Dedifferentiated amniotic fluid mesenchymal stem cell (primary cell): Measurements from ENCODE around the gene ATXN10.

Source experiments
- DNase-seq: peaks from one replicate; pipeline ENCODE4 v3.0.0-alpha.2; 2016; ENCODE audit errors: extremely low spot score

Gene ATXN10

DNA sequence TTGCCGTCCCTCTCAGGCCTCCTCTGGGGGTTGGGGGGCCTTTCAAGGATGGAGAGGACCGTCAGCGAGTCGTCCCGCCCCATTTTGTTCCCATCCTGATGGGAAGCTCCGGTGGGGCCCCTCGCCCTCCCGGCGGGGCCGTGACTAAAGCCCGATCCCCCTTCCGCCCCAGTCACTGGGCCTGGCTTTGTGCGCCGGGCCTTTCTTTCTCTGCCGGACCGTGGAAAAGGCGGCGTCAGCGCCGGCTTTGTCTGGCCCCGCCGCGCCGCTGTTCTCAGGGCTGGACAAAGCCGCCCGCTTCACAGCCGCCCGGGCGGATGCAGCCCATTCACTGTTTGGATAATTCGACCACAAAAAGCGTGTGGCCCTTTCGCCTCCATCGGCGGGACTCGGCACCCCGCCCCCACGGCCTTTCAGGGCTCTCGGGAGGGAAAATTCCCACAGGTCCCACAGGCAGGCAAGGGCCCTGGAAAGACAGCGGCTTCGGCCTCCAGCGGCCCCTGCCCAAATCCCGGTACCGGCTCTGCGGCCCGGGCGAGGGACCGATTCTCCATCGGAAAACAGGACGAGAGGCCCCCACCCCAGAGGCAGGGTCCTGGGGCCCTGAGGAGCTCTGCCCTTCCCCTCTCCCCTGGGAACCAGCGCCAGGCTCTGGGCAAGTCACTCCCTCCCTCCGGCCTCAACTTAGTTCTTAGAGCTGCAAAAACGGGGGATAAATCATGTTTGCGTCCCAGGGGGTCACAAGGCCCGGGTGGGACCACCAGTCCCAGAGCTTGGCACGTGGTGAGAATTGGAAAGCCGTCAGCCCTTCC, 218.1 kb downstream of the ATXN10 start:
- no peak for DNase-seq

DNA sequence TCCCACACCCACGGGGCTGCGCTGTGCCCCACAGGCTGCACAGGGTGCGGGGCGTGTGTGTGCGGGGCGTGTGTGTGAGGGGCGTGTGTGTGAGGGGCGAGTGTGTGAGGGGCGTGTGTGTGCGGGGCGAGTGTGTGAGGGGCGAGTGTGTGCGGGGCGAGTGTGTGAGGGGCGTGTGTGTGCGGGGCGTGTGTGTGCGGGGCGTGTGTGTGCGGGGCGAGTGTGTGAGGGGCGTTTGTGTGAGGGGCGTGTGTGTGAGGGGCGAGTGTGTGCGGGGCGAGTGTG, 218.7 kb downstream of the ATXN10 start:
- no peak for DNase-seq

DNA sequence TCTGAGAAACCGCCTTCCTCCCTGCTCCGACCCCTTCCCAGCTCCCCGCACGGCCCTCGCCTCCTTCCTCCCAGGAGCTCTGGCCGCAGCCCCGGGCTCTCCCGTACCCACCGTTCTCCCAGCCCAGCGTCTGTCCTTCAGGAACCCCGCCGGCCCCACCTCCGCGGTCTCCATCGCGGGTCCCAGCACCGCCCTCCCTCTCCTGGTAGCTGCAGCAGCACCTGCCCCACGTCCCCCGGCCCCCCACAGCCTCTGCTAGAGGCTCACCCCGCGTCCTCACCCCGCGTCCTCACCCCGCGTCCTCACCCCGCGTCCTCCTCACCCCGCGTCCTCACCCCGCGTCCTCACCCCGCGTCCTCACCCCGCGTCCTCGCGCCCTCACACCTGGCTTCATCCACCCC, 219.4 kb downstream of the ATXN10 start:
- DNase-seq, result no peak

DNA sequence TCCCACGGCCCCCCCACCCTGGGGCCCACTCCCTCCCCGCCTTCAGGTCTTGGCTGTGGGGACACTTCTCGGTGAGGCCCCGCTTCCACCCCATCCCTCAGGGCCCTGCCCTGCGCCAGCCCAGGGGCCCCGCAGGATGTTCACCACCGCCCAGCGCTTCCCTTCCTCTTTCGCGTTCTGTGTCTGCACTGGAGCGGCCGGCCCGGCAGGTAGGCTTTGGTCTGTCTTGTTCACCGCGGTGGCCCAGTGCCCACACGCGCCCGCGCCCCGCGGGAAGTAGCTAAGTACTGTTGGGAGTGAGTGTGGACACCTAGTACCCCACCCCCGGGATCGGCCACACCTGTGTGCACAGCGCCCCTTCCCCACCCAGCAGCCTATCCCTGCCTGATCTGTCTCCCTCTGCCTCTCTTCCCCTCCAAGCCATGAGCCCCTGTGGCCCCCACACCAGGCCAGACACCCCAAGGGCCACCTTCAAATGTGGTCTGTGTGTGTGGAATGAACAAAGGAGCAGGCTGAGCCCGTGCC, 219.9 kb downstream of the ATXN10 start:
- DNase-seq, result no peak

DNA sequence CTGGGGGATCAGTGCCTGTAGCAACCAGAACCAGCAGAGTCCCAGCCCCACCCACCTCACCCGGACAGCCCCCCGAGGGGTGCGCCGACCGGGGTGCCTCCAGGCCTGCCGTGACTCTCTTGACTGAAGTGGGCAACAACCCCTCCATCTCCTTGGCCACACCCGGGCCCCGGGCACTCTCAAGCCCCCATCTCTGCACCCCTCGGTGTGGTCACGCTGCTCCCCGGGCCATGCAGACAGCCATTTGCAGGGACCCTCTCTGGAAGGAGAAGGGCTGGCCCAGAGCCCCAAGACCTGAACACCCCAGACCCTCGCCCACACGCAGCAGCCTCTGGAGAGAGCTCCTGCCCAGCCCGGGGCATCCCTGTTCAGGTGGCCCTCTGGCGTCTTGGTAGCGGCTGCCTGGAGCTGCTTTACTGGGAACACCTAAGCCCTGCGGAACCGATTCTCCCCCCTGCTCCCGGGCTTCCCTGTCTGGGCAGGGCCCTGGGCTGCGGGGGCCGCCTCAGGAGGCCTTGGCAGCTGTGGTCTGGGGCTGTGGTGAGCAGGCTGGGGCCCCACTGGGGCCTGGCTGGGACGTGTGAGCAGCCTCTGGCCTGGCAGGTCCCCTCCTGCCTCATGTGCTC, 220.5 kb downstream of the ATXN10 start:
- no peak for DNase-seq

DNA sequence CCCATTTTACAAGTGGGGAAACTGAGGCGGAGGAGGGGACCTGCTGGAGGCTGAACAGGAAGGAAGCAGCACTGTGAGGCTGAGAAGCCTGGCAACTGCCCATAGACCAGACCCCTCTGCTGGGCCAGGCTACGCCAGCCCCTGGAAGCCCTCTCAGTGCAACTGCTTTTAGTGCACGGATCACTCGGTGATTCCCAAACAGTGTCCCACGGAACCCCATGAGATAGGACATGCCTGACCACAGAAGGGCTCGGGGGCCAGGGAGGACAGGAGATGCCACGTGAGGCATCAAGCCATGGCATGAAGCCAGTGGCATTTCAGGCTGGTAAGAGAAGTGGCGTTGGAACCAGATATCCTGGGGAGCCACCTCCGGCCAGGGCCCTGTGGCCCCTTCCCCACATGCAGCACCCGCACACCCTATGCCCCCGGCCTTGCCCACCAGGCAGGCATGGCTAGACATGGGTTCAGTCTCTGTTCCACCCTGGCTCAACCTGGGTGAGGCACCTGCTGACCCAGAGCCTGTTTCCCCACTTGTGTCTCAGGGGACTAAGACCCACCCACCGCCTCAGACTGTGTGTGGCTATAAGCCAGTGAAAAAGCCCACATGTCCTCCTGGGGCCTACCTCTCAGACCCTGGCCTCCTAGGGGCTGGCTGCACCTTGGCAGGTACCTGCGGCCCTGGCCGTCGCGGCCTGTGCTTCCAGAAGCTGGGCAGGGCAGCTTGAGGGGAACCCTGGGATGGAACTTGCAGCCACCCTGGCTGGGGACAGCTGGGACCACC, 221.2 kb downstream of the ATXN10 start:
- no peak for DNase-seq

DNA sequence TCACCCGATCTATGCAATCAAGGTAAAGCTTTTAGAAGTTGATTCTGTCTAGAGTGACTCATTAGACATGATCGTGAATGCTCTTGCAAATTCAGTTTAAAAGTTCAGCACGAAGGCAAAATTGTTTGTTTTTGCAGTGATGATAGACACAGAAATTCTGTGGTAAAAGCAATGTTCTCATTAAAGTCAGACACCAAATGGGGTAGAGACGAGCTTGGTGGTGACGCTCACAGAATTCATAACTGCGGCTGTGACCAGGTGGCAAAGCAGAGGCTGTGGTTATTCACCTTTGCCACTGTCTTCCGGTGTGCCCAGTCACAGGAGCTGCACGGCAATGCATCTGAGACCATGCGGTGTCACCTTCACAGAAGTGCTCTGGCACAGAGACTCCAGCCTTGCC, 221.9 kb downstream of the ATXN10 start:
- DNase-seq, result no peak
